GM18907 (cell line): ENCODE results near the gene PIWIL1.

Experiments used
- ATAC-seq: cut with Tn5 transposase; IDR thresholded peaks from one replicate; pipeline ENCODE4 v1.9.1; 2021; ENCODE audit warnings: mild to moderate bottlenecking, moderate library complexity; ENCODE audit not compliant: unreplicated experiment

The PIWIL1 gene

DNA sequence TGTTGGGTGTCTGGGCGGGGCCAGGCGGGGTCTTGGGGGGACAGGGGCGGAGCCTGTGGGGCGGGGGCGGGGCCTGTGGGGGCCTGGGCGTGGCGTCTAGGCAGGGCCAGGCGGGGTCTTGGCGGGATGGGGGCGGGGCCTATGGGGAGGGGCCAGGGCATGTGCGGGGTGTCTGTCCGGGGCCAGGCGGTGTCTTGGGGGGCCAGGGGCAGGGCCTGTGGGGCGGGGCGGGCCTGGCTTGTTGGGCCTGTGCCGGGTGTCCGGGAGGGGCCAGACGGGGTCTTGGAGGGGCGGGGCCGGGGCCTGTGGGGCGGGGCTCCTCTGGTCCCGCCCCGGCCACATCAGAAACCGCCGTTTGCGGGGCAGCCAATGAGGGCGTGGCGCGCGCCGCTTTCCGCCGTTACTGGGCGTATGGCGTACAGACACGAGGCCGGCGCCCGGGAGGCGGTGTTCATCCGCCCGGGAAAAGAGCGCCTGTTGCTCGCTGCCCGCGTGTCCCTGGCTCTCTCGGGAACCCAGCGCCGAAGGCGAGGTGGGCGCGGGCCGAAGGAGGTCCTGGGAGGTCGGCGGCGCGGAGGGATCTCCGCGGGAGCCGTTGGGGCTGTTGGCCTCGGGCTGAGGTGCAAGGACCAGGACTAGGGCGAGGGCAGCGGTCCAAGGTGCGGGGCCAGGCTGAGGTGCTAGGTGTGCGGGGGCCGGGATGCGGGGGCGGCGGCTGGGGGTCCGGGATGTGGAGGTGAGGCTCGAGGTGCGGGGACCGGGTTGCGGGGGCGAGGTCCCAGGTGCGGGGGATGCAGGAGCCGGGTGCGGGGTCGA is at the start of gene PIWIL1:
TSS of gene PIWIL1 (plus strand) at position 400 of the 816 bp plus-strand sequence. CDS start 4,705 bp downstream, outside the sequence.
- ATAC-seq, result no peak

DNA sequence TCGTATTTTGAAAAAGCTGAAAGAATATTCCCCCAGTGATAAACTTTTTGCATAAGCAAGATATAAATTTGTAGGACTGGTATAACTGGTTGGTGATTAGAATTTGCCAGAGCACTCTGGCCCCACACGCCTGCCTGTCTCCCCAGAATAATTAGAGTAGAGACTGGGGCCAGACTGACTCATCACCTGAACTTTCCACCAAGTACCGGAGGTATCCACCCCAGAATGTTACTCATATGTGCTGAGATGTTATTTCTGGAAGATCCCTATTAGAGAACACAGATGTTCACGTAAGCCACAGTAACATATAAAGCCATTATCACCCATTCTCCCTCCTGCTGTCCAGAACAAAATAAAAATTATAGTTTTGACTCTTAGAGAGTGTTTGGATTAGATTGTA is 49.5 kb upstream of the PIWIL1 start:
- ATAC-seq, result no peak

DNA sequence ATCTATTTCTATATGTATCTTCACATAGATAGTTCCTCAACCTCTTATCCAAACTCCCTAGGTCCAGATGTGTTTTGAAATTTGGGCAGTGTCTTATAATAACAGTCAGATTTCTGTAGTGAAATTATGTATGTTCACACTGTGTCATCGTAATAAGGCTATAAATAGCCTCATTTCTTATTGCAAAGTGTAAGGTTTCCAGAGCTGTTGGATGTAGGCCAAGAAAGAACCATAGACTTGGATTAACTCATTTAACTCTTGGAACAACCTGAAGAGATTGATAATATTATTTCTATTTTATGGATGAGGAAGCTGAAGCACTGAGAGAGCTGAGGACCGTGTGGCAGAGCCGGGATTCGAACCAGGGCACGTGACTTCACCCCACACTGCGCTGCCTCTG is 49.0 kb upstream of the PIWIL1 start:
- no peak for ATAC-seq

DNA sequence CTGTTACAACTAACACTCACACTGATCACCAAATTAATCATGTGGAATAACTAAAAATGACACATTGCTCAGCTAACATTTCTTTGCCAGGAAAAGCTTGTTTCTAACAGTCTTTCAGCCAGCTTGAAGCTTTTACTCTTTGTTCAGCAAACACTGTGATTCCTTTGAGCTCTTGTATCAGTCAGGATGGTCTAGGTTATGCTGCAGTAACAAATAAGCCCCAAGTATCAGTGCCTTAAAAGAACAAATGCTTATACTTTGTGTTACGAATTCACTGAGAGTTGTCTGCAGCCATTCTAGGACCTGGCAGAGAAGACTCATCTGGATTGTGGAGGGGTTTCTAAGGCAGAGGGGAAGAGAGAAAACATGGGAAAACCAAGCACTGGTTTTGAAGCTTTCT is 47.6 kb upstream of the PIWIL1 start:
- ATAC-seq, result no peak

DNA sequence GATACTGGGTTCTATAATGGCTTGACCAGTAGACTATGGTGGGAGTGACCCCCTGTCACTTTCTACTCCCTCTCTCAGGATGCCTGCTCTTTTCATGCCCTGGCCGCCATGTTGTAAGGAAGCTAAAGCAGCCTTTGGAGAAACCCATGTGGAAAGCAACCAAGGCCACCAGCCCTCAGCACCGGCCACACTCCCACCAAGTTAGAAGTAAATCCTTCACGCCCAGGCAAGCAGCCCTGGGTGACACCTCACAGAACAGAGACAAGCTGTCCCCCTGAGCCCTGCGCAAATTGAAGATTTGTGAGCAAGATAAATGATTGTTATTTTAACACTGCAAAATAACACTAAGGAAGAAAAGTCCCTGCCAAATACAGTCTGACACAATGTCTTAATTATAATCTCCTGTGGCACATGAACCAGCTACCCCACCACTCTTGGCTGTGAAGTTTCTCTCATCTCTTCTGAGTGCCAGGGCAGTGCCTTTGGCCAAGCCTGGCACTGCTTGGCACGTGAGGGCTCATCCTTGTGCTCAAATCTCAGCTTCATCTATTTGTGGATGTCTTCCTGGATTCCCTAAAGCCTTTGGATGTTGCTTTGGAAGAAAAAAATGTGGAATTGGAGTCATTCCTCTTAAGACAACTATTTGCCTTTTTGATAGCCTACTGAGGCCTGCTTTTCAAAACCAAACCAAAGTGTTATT is 39.2 kb upstream of the PIWIL1 start:
- ATAC-seq, result no peak

DNA sequence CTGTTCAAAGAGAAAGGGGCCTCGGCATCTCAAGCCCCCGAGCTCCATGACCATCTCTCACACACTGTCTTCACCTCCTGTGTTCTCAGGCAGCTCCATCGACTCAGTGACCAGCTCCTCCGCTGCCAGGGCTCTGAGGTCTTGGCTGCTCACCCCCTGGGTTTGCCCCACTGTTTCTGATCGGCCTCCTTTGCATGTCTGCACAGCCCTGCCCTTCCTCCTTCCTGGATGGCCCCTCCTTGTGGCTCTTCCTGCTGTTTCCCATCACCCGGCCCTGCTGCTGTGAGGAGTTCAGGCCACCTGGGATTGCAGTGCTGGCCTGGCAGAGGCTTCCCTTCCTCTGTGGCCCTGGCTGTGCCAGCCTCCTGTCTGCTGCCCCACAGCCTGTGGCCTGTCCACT is 38.1 kb upstream of the PIWIL1 start:
- no peak for ATAC-seq

DNA sequence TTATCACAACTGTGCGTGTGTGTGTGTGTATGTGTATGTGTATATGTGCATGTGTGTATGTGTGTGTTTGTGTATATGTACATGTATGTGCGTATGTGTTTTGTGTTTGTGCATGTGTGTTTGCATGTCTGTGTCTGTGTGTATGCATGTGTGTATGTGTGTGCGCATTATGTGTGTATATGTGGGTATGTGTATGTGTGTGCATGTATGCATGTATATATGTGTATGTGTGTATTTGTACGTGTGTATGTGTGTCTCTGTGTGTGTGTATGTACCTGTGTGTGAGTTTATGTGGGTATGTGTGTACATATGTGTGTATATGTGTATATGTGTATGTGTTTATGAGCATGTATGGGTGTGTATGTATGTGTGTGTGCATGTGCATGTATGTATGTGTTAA is 37.6 kb upstream of the PIWIL1 start:
- ATAC-seq, result no peak

DNA sequence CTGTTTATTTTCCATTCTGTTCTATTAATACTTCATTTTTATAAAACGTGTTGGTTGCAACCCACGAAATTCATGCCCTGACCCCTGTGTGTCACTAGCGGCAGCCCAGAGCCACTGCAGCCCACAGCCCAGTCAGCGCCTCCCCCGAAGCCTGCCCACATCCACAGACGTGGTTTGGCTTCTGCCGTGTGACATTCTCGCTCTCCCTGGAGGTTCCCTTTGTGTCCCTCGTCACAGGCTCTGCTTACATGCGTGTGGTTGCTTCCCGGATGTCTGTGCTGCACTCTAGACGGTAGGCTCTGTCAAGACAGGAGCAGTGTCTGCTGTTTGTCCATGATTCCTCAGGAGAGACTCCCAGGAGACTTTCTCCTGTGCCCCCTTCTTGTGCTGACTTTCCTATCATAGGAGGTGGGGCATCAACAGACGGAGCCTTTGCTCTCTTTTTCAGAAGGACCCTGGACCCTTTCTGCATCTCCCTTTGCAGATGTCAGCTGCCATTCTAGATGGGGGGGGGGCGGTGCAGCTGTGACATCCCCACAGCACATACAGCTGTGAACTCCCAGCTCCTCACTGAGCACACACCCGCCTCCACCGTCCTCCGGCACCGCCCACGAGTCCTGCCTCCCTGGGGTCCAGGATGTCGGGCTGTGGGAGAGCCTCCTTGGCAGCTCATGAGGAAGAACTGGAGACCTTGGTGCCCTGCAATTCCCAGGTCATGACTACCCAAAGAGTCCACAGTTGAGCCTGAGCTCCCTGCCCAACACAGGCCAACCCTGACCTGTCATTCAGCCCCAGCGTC is 36.8 kb upstream of the PIWIL1 start:
- no peak for ATAC-seq

DNA sequence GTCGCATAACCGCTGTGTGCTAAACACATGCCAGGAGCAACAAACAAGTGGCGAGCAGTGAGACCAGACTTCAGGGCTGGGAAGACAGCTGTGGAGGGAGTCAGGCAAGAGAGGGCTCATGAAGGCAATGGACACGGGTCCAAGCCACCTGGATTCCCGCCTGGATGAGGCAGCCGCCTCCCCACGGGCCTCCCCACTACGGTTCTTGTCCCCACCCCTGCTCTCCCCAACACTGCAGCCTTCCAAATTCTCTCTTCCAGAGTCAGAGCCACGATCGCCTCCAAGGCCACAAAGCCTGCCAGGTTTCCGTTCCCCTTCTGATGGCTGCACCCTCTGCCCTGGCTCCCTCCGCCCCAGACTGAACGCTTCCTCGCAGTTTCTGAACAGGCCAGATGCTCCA is 36.1 kb upstream of the PIWIL1 start:
- no peak for ATAC-seq

DNA sequence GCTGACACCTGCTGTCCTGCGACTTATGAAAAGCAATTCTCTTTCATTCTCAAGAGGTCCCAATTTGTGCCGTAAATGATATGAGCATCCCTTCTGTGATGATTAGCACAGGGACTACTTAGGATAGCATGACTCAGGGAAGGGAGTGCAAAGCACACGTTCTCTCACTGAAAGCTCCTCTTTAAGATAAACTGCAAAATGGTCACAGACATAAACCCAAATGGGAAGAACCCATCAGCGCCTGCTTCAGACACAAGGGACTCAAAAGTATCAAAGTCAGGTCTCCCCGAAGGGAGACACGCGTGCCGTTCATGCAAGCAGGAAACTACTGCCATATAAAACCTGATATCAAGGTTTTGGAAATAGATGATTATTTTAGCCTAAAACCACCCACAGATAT is 33.9 kb upstream of the PIWIL1 start:
- no peak for ATAC-seq

DNA sequence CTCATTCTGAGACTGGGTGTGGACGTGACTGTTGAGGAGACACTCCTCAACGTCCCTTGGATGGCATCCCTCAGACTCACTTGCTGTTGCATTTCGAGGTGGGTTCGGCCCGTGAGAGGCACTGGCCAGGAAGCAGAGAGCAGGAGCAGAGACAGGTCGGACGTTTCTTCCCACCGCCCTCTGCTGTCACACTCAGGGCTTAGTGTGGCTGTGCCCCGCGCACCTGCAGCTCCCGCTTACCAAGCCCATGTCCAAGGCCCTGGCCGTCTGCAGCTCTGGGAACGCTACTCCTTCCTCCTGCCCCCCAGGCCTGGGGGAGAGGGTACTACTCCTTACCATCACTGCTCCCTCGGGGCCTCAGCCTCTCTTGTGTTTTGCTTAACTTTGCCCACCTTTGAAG is 29.8 kb upstream of the PIWIL1 start:
- no peak for ATAC-seq

DNA sequence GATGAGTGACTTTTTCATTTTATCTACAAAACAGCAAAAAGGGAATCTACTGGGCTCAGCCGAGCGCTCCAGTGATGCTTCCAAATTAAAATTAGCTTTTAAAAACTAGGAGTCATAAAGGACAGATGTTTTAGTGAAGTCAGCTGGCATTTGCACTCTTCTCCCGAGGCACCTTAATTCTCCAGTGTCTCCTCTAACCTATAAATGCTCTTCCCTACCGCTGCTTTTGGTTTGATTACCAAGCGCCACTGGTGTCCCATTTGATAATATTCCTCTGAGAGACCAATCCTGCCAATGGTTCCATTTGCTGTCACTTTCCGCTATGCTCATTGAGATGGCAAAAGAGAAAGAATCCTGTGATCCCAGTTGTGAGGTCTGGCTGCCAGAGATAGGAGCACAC is 29.3 kb upstream of the PIWIL1 start:
- no peak for ATAC-seq

DNA sequence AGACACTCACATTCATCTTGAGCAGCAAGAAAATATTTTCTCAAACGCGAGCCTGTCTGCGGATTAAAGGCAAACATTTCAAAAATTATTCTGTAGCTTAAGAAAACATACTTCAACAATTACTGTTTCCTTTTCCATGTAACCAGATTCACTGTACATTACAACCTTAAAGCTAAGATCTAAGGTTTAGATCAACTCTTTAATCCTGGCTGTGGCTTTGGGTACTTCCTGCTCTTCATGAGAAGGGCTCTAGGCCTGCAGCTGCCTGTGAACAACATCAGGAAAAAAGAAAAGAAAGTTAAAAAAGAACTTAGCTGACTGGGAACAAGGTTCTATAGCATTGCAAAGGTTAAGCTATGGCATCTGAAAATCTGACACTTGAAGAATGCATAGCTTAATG is 21.4 kb upstream of the PIWIL1 start:
- ATAC-seq, result no peak

DNA sequence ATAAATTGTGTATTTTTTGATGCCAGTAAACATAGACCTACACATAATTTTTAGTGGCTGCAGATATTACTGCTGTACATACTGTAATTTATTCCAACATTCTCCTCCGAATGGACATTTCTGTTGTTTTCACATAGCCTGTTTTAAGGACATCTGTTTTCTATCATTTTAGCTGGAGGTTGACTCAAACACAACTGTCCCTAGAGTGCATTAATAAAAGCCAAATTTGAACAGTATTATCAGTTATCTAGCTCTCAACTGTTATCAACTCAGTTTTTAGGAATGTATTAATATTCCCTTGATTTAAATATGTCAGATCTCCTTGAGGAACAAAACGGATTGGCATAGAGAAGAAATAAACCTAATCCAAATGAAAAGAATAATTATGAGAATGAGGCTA is 17.2 kb upstream of the PIWIL1 start:
- ATAC-seq, result no peak

DNA sequence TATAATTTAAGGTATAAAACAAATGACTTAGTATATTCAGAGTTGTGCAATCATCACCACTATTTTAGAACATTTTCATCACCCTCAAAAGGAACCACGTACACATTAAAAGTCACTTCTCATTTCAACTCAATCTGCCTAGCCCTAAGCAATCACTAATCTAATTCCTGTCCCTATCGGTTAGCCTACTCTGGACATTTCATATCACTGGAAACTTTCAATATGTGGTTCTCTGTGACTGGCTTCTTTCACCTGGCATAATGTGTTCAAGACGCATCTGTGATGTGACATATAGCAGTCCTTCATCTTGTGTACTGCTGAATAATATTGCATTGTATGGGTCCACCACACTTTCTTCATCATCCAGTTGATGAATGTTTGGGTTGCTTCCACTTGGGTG is 15.4 kb upstream of the PIWIL1 start:
- ATAC-seq, result no peak

DNA sequence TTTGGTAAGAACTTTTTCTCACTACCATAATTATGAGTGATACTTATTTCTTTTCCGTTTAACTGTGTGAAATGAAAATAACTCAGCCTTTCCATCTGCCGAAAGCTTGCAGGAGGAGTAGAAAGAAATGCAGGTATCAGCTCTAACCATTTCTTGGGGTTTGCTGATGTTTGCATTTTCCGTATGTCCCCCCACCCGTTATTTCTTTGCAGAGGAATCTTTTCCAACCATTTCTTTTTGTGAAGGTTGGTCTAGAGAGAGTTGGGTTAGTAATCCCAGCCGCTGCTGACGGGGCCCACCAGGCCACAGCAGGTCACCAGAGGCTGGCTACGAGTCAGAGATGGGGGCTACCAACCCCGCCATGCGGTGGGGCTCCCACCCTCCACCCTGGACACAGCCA is 7.0 kb upstream of the PIWIL1 start:
- ATAC-seq, result no peak

DNA sequence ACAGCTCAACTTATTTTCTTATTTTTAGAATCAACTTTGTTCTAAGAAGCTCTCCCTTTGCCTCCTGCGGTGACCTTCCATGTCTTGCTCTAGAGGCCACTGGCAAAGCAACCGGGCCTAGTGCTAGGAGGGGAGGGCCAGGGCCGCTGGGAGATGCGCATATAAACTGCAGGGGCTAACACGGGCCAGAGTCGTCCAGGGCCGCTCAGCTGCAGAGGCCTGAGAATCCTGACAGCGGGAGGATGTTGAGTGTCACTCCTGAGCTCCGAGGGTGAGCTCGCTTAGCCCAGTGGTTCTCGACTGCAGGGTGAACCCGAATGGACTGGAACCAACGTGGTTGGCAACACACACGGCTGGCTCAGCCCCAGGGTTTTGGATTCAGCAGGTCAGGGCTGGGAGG is 6.5 kb upstream of the PIWIL1 start:
- ATAC-seq, result no peak

DNA sequence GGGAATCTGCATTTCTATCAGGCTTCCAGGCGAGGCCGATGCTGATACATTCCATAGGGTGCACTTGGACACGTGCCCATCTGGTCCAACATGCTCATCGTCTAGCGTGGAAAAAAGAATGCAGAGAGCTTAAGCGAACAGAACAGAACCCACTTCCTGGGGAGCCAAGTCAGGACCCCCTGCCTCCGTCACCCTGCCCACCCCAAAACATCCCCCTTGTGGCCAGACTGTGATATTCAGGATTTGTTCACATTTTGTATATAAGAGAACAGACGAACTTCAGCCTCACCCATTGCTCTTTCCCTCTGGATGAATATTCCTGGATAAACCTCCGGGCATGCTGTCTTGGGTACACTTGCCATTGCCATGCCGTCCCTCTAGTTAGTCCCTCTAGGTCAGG is 4.3 kb upstream of the PIWIL1 start:
- no peak for ATAC-seq

DNA sequence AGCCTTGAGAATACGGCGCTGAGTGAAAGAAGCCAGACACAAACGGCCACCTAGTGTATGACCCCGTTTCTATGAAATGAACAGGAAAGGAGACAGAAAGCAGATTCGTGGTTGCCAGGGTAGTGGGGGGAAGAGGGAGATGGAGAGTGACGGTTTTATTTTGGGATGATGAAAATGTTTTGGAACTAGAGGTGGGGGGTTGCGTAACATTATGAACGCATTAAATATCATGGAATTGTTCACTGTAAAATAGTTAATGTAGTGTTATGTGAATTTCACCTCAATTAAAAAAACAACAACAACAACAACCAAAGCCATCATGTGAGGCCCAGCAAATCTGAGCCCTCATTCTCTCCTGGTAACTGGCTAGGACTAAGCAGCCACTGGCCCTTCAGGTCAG is 3.3 kb upstream of the PIWIL1 start:
- ATAC-seq, result no peak

DNA sequence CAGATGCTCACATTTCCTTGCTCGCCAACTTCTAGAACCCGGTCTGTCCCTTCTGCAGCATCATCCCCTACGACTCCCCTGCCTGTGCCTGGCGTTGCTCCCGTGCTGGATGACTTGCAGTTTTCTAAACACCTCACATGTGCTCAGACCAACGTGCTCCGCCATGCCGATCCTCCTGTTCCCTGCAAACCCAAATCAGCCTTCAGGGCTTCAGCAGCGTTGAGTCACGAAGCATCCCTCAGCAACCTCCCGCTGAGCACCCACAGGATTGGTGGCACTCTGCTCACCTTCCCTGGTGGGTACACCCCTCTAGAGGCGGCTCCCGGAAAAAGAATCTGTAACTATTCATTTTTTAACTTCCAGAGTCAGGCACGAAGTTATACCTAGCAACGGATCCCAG is 2.8 kb upstream of the PIWIL1 start:
- ATAC-seq, result no peak

DNA sequence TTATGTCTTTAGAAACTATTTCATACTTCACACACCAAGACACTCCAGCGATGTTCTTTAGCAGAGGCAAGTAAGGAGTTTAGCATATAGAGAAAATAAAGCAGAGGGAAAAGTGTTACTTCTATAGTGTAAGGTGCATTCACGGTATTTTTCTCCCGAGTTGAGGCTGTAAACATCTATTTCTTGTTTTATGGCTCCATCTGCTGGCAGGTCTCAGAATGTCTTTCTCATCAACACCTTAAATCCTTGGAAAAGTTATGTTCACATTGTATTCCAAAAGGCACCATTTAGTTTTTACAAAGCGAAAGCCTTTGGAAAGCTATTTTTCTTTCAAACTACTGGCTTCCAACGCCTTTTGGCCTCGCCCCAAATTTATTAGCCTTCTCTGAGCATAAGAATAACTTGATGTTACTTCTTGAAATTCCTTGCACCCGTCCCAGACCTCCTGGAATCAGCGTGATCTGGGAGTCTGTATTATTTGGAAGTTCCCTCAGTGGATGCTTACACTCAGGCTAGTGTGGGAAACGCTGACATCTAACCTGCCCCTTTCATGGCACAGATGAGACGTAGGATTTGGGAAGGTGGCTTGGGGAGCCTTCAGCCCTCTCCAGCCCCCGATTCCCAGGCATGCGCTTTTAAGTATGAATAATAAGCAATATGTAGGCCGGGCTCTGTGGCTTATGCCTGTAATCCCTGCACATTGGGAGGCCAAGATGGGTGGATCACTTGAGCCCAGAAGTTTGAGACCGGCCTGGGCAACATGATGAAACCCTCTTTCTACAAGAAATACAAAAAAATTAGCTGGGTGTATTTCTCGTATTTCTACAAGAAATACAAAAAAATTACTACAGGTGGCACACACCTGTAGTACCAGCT is 1.9 kb upstream of the PIWIL1 start:
- ATAC-seq, result no peak
